DOHH2 (cell line): Measurements from ENCODE around the gene SCG5.

Experiments
- H3F3A ChIP-seq: fragments of 200-600 bp; sonication (generic), shearing (Covaris generic); 2 replicates; pipeline ENCODE4 v1.6.0; 2016; ENCODE audit warnings: antibody characterized with exemption, mild to moderate bottlenecking; ENCODE audit not compliant: control insufficient read depth, insufficient read depth
- H3K27ac ChIP-seq: fragments of 200-600 bp; sonication (generic); 2 replicates; pipeline ENCODE4 v1.5.1; 2014; ENCODE audit warnings: low read depth, mild to moderate bottlenecking, low read length, moderate library complexity
- H3K27me3 ChIP-seq: fragments of 200-600 bp; sonication (generic); 2 replicates; pipeline ENCODE4 v1.6.1; 2014; ENCODE audit warnings: mild to moderate bottlenecking, low read length, mixed read lengths; ENCODE audit not compliant: control insufficient read depth
- H3K36me3 ChIP-seq: fragments of 200-600 bp; sonication (generic); 2 replicates; pipeline ENCODE4 v1.6.1; 2014; ENCODE audit warnings: mild to moderate bottlenecking, low read length, moderate library complexity, mixed read lengths; ENCODE audit not compliant: control insufficient read depth
- H3K4me1 ChIP-seq: fragments of 200-600 bp; sonication (generic); 2 replicates; pipeline ENCODE4 v1.6.1; 2014; ENCODE audit warnings: mild to moderate bottlenecking, low read length, mixed read lengths; ENCODE audit not compliant: control insufficient read depth
- H3K4me2 ChIP-seq: fragments of 200-600 bp; sonication (generic); 2 replicates; pipeline ENCODE4 v1.6.0; 2014; ENCODE audit warnings: mild to moderate bottlenecking, low read length, moderate library complexity
- H3K4me3 ChIP-seq: fragments of 200-600 bp; sonication (generic); 2 replicates; pipeline ENCODE4 v1.5.1; 2014; ENCODE audit warnings: mild to moderate bottlenecking, low read length, mixed read lengths
- H3K79me2 ChIP-seq: fragments of 200-600 bp; sonication (generic); 2 replicates; pipeline ENCODE4 v1.6.1; 2014; ENCODE audit warnings: mild to moderate bottlenecking, low read length, mixed read lengths; ENCODE audit not compliant: control insufficient read depth
- H3K9me2 ChIP-seq: fragments of 200-600 bp; sonication (generic); replicated peaks from 2 replicates; pipeline ENCODE4 v1.6.1; 2014; ENCODE audit warnings: mild to moderate bottlenecking, low read length, mixed read lengths; ENCODE audit not compliant: control insufficient read depth
- H3K9me3 ChIP-seq: fragments of 200-600 bp; sonication (generic); 2 replicates; pipeline ENCODE4 v1.6.1; 2014; ENCODE audit warnings: antibody characterized with exemption, low read length, mixed read lengths; ENCODE audit not compliant: control insufficient read depth, insufficient read depth
- H4K20me1 ChIP-seq: fragments of 200-600 bp; sonication (generic); 2 replicates; pipeline ENCODE4 v1.6.0; 2014; ENCODE audit warnings: low read depth, mild to moderate bottlenecking, antibody characterized with exemption, low read length, moderate library complexity; ENCODE audit not compliant: control insufficient read depth, insufficient read depth
- CTCF ChIP-seq: fragments of 200-600 bp; sonication (generic); IDR thresholded peaks from one replicate; pipeline ENCODE4 v1.5.1; 2014; ENCODE audit warnings: antibody characterized with exemption, mild to moderate bottlenecking, low read depth, low read length; ENCODE audit not compliant: poor library complexity, severe bottlenecking
- EZH2phosphoT487 ChIP-seq: fragments of 200-600 bp; sonication (generic); IDR thresholded peaks from 2 replicates; pipeline ENCODE4 v1.6.1; 2017; ENCODE audit warnings: borderline replicate concordance, mild to moderate bottlenecking, antibody characterized with exemption, low read length, moderate library complexity, mixed read lengths

Gene SCG5

GRCh38 chr15:32682977-32683630 lies 41.6 kb downstream of the SCG5 start:
- Histone ChIP-seq H3K4me2 (no peak overlapping the region), H4K20me1 (no peaks in the 10 kb centered on the region), H3K4me3 (no peak overlapping the region), H3F3A (no peaks in the 10 kb centered on the region), H3K79me2 (no peaks in the 10 kb centered on the region), H3K27ac (no peak overlapping the region), H3K9me2 (no peaks in the 10 kb centered on the region), H3K36me3 (no peaks in the 10 kb centered on the region), H3K9me3 (no peaks in the 10 kb centered on the region), H3K4me1 (no peaks in the 10 kb centered on the region), H3K27me3 (no peaks in the 10 kb centered on the region)
- no peak for TF ChIP-seq EZH2phosphoT487
- TF ChIP-seq CTCF, result no peak

DNA sequence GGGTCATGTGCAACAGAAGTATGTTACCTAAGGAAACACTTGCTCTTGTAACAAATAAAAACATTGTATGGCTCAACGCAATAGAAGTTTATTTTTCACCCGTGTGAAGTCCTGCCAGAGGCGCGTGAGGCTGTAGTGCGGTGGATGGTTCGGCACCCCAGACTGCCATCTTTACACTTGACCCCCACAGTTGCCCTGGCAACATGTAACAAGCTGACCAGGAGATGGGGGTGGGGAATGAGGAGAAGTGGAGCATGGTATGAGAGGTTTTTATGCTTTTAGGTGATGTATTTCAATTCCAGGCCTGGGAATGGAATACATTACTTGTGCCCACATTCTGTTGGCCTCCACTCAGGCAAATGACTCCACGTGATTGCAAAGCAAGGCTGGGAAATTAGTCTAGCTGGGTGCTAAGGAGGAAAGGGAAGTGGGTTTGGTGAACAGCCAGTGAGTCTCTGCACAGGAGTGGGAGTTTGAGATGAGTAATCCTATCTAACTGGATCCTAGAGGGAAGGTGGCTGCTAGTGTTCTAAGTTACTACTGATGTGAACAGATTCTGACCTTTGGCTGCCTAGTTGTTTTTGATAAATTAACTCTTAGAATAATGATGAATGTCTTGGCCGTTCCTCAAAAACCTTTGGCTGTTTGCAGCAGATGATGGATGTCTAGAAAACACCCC lies 42.5 kb downstream of the SCG5 start:
- no peaks in the 10 kb centered on the region for H3F3A ChIP-seq
- H3K9me3 ChIP-seq, result no peaks in the 10 kb centered on the region
- H3K4me1 ChIP-seq, result no peaks in the 10 kb centered on the region
- TF ChIP-seq EZH2phosphoT487 (no peak), CTCF (no peak)
- no peaks in the 10 kb centered on the region for H4K20me1 ChIP-seq
- no peaks in the 10 kb centered on the region for H3K9me2 ChIP-seq
- no peaks in the 10 kb centered on the region for H3K36me3 ChIP-seq
- no peaks in the 10 kb centered on the region for H3K79me2 ChIP-seq
- no peak overlapping the region for H3K27ac ChIP-seq
- H3K4me3 ChIP-seq, result no peak overlapping the region
- H3K27me3 ChIP-seq, result no peaks in the 10 kb centered on the region
- no peak overlapping the region for H3K4me2 ChIP-seq

- Histone ChIP-seq H3F3A (no peaks in the 10 kb centered on the region), H3K27me3 (no peaks in the 10 kb centered on the region), H3K9me2 (no peaks in the 10 kb centered on the region), H3K4me1 (no peaks in the 10 kb centered on the region), H3K27ac (no peak overlapping the region), H3K4me2 (no peak overlapping the region), H3K36me3 (no peaks in the 10 kb centered on the region), H3K79me2 (no peaks in the 10 kb centered on the region), H3K4me3 (no peak overlapping the region), H4K20me1 (no peaks in the 10 kb centered on the region), H3K9me3 (no peaks in the 10 kb centered on the region)
- TF ChIP-seq EZH2phosphoT487, result no peak
- TF ChIP-seq CTCF, result no peak
Observed at GRCh38 chr15:32685576-32685975, 44.1 kb downstream of the SCG5 start.
